ENCODE data around the gene CCDC192. TPM values are rescaled to one million over a fixed set of nuclear protein-coding genes. Genes with fewer than 3 reads are reported as not detected.

CCDC192 gene
- total and polyA plus RNA-seq, 2 donors (not counting 3 experiments of a cell fraction or from before 2014, with no cell fraction given), result not detected

- intact Hi-C loops (cut with micrococcal nuclease) (no loop called here), dilution Hi-C loops (cut with MboI; ENCODE audit: extremely low pct_ligation_motif_present, low sequenced_read_pairs) (no loop called here)
- Histone ChIP-seq H4K20me1 (replicated peaks; ENCODE audit: control insufficient read depth, extremely low read depth, insufficient read depth, low read length) (no peaks in the 10 kb centered on the region), H3K27ac (ENCODE audit: insufficient read depth, low read depth, low read length) (no peak overlapping the region), H3K9me3 (replicated peaks; ENCODE audit: control insufficient read depth, insufficient read depth, low read length) (no peaks in the 10 kb centered on the region), H3K36me3 (ENCODE audit: control insufficient read depth in 2 of 2, extremely low read depth in 1 of 2, insufficient read depth in 2 of 2, low read length in 2 of 2) (no peaks in the 10 kb centered on the region), H3K4me1 (ENCODE audit: control insufficient read depth, extremely low read depth, insufficient read depth, low read length) (no peaks in the 10 kb centered on the region), H3K9ac (replicated peaks; ENCODE audit: extremely low read depth, insufficient read depth, low read length) (no peak overlapping the region), H3K4me3 (replicated peaks in 1 of 3; ENCODE audit: insufficient read depth in 1 of 3, low read depth in 1 of 3, low read length in 3 of 3) (no peak overlapping the region), H3K79me2 (ENCODE audit: control insufficient read depth, insufficient read depth, low read length) (no peaks in the 10 kb centered on the region), H3K4me2 (ENCODE audit: insufficient read depth, low read length) (no peak overlapping the region), H3K9me1 (replicated peaks; ENCODE audit: control insufficient read depth, extremely low read depth, insufficient read depth, low read length) (no peaks in the 10 kb centered on the region), H3K27me3 (ENCODE audit: control insufficient read depth in 2 of 2, insufficient read depth in 2 of 2, low read length in 2 of 2) (peaks cover 2 to 5% of the 10 kb centered on the region in 2 experiments), H2AFZ (ENCODE audit: low read depth, low read length) (no peak overlapping the region)
- ChIA-PET POLR2A (no interaction called here), CTCF (no interaction called here)
- no peak for TF ChIP-seq JUN (IDR thresholded peaks at IDR 0.05; ENCODE audit: borderline replicate concordance, insufficient read depth, insufficient read length, low read depth)
- TF ChIP-seq CTCF (IDR thresholded peaks at IDR 0.05; ENCODE audit: extremely low read depth in 1 of 2, insufficient read depth in 1 of 2, low read depth in 1 of 2, low read length in 2 of 2), result no peak
- TF ChIP-seq EZH2 (IDR thresholded peaks at IDR 0.05; ENCODE audit: borderline replicate concordance, low read depth, low read length, severe bottlenecking), result no peak
- TF ChIP-seq FOS (IDR thresholded peaks at IDR 0.05; ENCODE audit: borderline replicate concordance, insufficient read depth, low read length), result no peak
- no peak for TF ChIP-seq MYC (IDR thresholded peaks at IDR 0.05; ENCODE audit: low read depth, low read length)
- TF ChIP-seq MAX (IDR thresholded peaks at IDR 0.05; ENCODE audit: insufficient read depth, insufficient read length), result no peak
- no peak for TF ChIP-seq POLR2A (IDR thresholded peaks at IDR 0.05; ENCODE audit: low read depth, low read length)
- TF ChIP-seq POLR2AphosphoS5 (IDR thresholded peaks at IDR 0.05; ENCODE audit: insufficient read depth, low read depth, low read length), result no peak
- no peak for TF ChIP-seq GATA2 (IDR thresholded peaks at IDR 0.05; ENCODE audit: insufficient read depth, insufficient read length, low read depth, low read length)
- FAIRE-seq (no peak), DNase-seq (ENCODE audit: low read depth, low spot score) (no peak)
- no TSS peak for BruUV-seq (replicated peaks)
These were observed 8.5 kb upstream of the CCDC192 start for GRCh38 chr5:127694518-127695171.

Measured in endothelial cell of umbilical vein (primary cell).